ENCODE measurements around the gene ADRM1.

ADRM1 gene

GRCh38 chr20:62323146-62323979, 20.6 kb downstream of the ADRM1 start:
- no peak for DNase-seq

- no peak for DNase-seq
Observed at GRCh38 chr20:62323980-62324906, 21.4 kb downstream of the ADRM1 start.

GRCh38 chr20:62325172-62325905, 22.5 kb downstream of the ADRM1 start:
- DNase-seq = no peak

- DNase-seq = no peak
Observed at GRCh38 chr20:62326559-62326958, 23.8 kb downstream of the ADRM1 start.

- DNase-seq = no peak
Observed at GRCh38 chr20:62326959-62327725, 24.3 kb downstream of the ADRM1 start.

GRCh38 chr20:62327726-62328495, 25.1 kb downstream of the ADRM1 start:
- DNase-seq = no peak

- DNase-seq = no peak
Observed at GRCh38 chr20:62328684-62329388, 26.0 kb downstream of the ADRM1 start.

GRCh38 chr20:62329389-62330377, 26.9 kb downstream of the ADRM1 start:
- no peak for DNase-seq

- no peak for DNase-seq
Observed at GRCh38 chr20:62330576-62331317, 27.9 kb downstream of the ADRM1 start.

GRCh38 chr20:62331347-62331746, 28.6 kb downstream of the ADRM1 start:
- DNase-seq = no peak

- no peak for DNase-seq
Observed at GRCh38 chr20:62332421-62332820, 29.6 kb downstream of the ADRM1 start.

- no peak for DNase-seq
Observed at GRCh38 chr20:62332989-62333819, 30.4 kb downstream of the ADRM1 start.

- DNase-seq = no peak
Observed at GRCh38 chr20:62333820-62334595, 31.2 kb downstream of the ADRM1 start.

GRCh38 chr20:62334881-62335280, 32.1 kb downstream of the ADRM1 start:
- no peak for DNase-seq

GRCh38 chr20:62335532-62335931, 32.7 kb downstream of the ADRM1 start:
- no peak for DNase-seq

- DNase-seq = no peak
Observed at GRCh38 chr20:62336329-62336728, 33.5 kb downstream of the ADRM1 start.
